T47D (cell line): ENCODE measurements around the gene LRRC36.
"Not testable (repeated sequence)": the region's sequence is repeated elsewhere in the genome, so short reads cannot be mapped to it uniquely, and the experiment has no call there.

Source experiments
- DNase-seq, 2 experiments: peaks; one replicate each; pipeline versions ENCODE4 v3.0.0 to v3.0.0-alpha.2; 2011 to 2012; ENCODE audit warnings: low read depth in 1 of 2, low spot score in 1 of 2
- JUND ChIP-seq: IDR thresholded peaks from 2 replicates; pipeline ENCODE4 v1.6.1; 2012; ENCODE audit warnings: low read depth
- in situ Hi-C: cut with HindIII; loops from 2 replicates; pipeline ENCODE4 v1.10.0; 2016; ENCODE audit warnings: low sequenced_read_pairs, low pct_unique_long_range_greater_than_20kb

LRRC36 gene

GRCh38 chr16:67407788-67408452 is 81.3 kb downstream of the LRRC36 start:
- no peak for TF ChIP-seq JUND
- in situ Hi-C loops: no loop called here
- no peak for DNase-seq

- no peak for DNase-seq
- in situ Hi-C loops: no loop called here
- no peak for TF ChIP-seq JUND
These were observed 83.0 kb downstream of the LRRC36 start for GRCh38 chr16:67409631-67410030.

GRCh38 chr16:67411339-67411738 is 84.7 kb downstream of the LRRC36 start:
- in situ Hi-C loops: no loop called here
- TF ChIP-seq JUND: no peak
- DNase-seq: no peak

GRCh38 chr16:67412294-67412693 is 85.7 kb downstream of the LRRC36 start:
- DNase-seq: no peak
- no peak for TF ChIP-seq JUND
- in situ Hi-C loops: no loop called here

GRCh38 chr16:67413978-67414911 is 87.6 kb downstream of the LRRC36 start:
- DNase-seq: no peak
- no peak for TF ChIP-seq JUND
- in situ Hi-C loops: no loop called here

- DNase-seq, in situ Hi-C loops: not testable (repeated sequence)
These were observed 88.8 kb downstream of the LRRC36 start for GRCh38 chr16:67415421-67415820.

GRCh38 chr16:67415872-67416793 is 89.5 kb downstream of the LRRC36 start, which contains the start of gene ZDHHC1:
Gene ZDHHC1 (minus strand): TSS chr16:67416477. CDS start chr16:67407775, 8,702 bp downstream.
- no peak for TF ChIP-seq JUND
- in situ Hi-C loops: no loop called here
- peak; percentile 63 to 73 for DNase-seq

GRCh38 chr16:67417333-67418061 is 90.9 kb downstream of the LRRC36 start:
- no peak for DNase-seq
- TF ChIP-seq JUND: no peak
- in situ Hi-C loops: no loop called here

GRCh38 chr16:67419502-67419901 is 92.9 kb downstream of the LRRC36 start:
- in situ Hi-C loops: no loop called here
- no peak for TF ChIP-seq JUND

GRCh38 chr16:67419931-67420330 is 93.3 kb downstream of the LRRC36 start:
- in situ Hi-C loops: no loop called here
- DNase-seq: no peak
- no peak for TF ChIP-seq JUND

More at GRCh38 chr16:67419502-67419901, 92.9 kb downstream of the LRRC36 start:
- DNase-seq: no peak

- no peak for DNase-seq
- TF ChIP-seq JUND: no peak
- in situ Hi-C loops: no loop called here
These were observed 94.4 kb downstream of the LRRC36 start for GRCh38 chr16:67421030-67421429.

- no peak for TF ChIP-seq JUND
- in situ Hi-C loops: no loop called here
- no peak for DNase-seq
These were observed 96.4 kb downstream of the LRRC36 start for GRCh38 chr16:67423015-67423414.
